Dendritic cell treated with granulocyte-macrophage colony-stimulating factor and Interleukin-4, amounts not matched to agents 40 ng/mL and 50 ng/mL, for 4 days (primary cell): ENCODE results near the gene MTHFD1.
A peak's percentile ranks its signal among the peaks of the same experiment; 100 is the strongest.

Source experiments
- H3K27ac Mint-ChIP-seq: one replicate; pipeline ENCODE4 v1.8.0; 2022; ENCODE audit warnings: mild to moderate bottlenecking, mixed read lengths
- H3K27me3 Mint-ChIP-seq: one replicate; pipeline ENCODE4 v1.8.0; 2022; ENCODE audit warnings: mild to moderate bottlenecking, mixed read lengths
- H3K36me3 Mint-ChIP-seq: one replicate; pipeline ENCODE4 v1.8.0; 2022; ENCODE audit warnings: low read depth, mixed read lengths
- H3K4me1 Mint-ChIP-seq: one replicate; pipeline ENCODE4 v1.8.0; 2022; ENCODE audit warnings: low read depth, mixed read lengths
- H3K4me3 Mint-ChIP-seq: one replicate; pipeline ENCODE4 v1.8.0; 2022; ENCODE audit warnings: mild to moderate bottlenecking, moderate library complexity, mixed read lengths
- H3K9me3 Mint-ChIP-seq: one replicate; pipeline ENCODE4 v1.8.0; 2022; ENCODE audit warnings: mixed read lengths
- intact Hi-C: fragments of 100-400 bp; cut with micrococcal nuclease; formaldehyde crosslinking; loops from one replicate; pipeline ENCODE4 v1.15.0; 2022

MTHFD1 gene

GRCh38 chr14:64417055-64417770 lies 29.1 kb downstream of the MTHFD1 start:
- H3K27ac Mint-ChIP-seq: peak overlapping the region; percentile 84
- peaks cover 21% of the 10 kb centered on the region for H3K4me1 Mint-ChIP-seq
- H3K4me3 Mint-ChIP-seq: no peak overlapping the region
- H3K9me3 Mint-ChIP-seq: no peaks in the 10 kb centered on the region
- H3K27me3 Mint-ChIP-seq: no peaks in the 10 kb centered on the region
- intact Hi-C loops: no loop called here
- peaks cover 90% of the 10 kb centered on the region for H3K36me3 Mint-ChIP-seq

DNA sequence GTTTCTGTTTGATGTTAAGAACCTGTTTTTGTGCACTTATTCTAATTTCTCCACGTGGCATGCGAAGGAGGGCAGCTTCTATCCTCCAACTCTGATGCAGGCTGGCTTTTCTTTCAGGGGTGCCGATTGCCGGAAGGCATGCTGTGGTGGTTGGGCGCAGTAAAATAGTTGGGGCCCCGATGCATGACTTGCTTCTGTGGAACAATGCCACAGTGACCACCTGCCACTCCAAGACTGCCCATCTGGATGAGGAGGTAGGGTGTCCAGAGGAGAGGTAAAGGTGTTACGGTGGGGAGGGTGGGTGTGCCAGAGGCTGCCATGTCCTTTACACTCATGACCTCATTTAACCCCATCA lies 29.6 kb downstream of the MTHFD1 start:
- H3K9me3 Mint-ChIP-seq: no peaks in the 10 kb centered on the region
- H3K27me3 Mint-ChIP-seq: no peaks in the 10 kb centered on the region
- H3K36me3 Mint-ChIP-seq: peaks cover 90% of the 10 kb centered on the region
- intact Hi-C loops: no loop called here
- H3K4me3 Mint-ChIP-seq: no peak overlapping the region
- H3K4me1 Mint-ChIP-seq: peaks cover 21% of the 10 kb centered on the region
- peak overlapping the region; percentile 84 for H3K27ac Mint-ChIP-seq

DNA sequence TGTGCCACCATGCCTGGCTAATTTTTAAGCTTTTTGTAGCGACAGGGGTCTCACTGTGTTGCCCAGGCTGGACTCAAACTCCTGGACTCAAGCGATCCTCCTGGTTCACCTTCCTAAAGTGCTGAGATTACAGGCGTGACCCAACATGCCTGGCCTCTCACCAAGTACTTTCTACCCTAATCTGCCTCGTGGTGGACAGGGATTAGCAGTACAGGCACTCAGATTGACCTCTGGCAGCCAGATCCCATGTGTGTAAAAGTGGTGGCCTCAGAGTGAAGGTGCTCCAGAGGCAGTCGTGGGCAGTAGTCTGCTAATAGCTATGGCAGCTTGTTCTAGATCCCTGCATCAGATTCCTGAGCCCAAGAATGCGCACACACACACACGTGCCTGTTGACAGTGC lies 30.9 kb downstream of the MTHFD1 start:
- H3K27me3 Mint-ChIP-seq: no peaks in the 10 kb centered on the region
- H3K4me3 Mint-ChIP-seq: no peak overlapping the region
- H3K9me3 Mint-ChIP-seq: no peaks in the 10 kb centered on the region
- H3K27ac Mint-ChIP-seq: no peak overlapping the region
- peaks cover 21% of the 10 kb centered on the region for H3K4me1 Mint-ChIP-seq
- intact Hi-C loops: no loop called here
- H3K36me3 Mint-ChIP-seq: peaks cover 92% of the 10 kb centered on the region

GRCh38 chr14:64421166-64421565 lies 33.0 kb downstream of the MTHFD1 start:
- intact Hi-C loops: no loop called here
- Mint-ChIP-seq H3K9me3 (no peaks in the 10 kb centered on the region), H3K27me3 (no peaks in the 10 kb centered on the region), H3K36me3 (peaks cover 92% of the 10 kb centered on the region), H3K4me1 (peaks cover 16% of the 10 kb centered on the region), H3K27ac (no peak overlapping the region), H3K4me3 (no peak overlapping the region)

GRCh38 chr14:64422005-64422404 lies 33.9 kb downstream of the MTHFD1 start:
- intact Hi-C loops: no loop called here
- Mint-ChIP-seq H3K36me3 (peaks cover 98% of the 10 kb centered on the region), H3K4me3 (no peak overlapping the region), H3K27me3 (no peaks in the 10 kb centered on the region), H3K27ac (no peak overlapping the region), H3K4me1 (peaks cover 12% of the 10 kb centered on the region), H3K9me3 (no peaks in the 10 kb centered on the region)

DNA sequence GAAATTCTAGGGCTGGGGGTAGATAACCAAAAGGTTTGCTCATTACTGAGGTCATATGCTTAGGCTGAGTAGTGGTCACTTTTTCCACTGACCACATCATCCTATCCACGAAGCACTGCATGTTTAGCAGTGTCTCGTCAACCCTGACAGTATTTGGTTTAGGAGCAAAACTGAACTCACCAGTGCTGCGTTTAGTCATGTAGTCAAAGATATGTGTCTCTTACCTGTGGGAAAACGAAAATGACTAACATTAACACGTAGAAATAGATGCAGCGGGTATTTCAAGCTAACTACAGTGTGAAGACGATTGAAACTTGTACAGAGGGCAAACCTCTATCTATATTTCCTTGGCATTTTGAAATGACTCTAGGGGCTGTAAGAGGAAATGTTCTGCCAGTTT lies 34.6 kb downstream of the MTHFD1 start:
- peaks cover 100% of the 10 kb centered on the region for H3K36me3 Mint-ChIP-seq
- H3K27ac Mint-ChIP-seq: no peak overlapping the region
- no peak overlapping the region for H3K4me3 Mint-ChIP-seq
- intact Hi-C loops: no loop called here
- peaks cover 4% of the 10 kb centered on the region for H3K4me1 Mint-ChIP-seq
- no peaks in the 10 kb centered on the region for H3K9me3 Mint-ChIP-seq
- no peaks in the 10 kb centered on the region for H3K27me3 Mint-ChIP-seq

- Mint-ChIP-seq H3K27ac (no peak overlapping the region), H3K9me3 (no peaks in the 10 kb centered on the region), H3K4me3 (no peak overlapping the region), H3K4me1 (no peaks in the 10 kb centered on the region), H3K36me3 (peaks cover 100% of the 10 kb centered on the region), H3K27me3 (no peaks in the 10 kb centered on the region)
- intact Hi-C loops: no loop called here
These were observed 35.8 kb downstream of the MTHFD1 start for GRCh38 chr14:64423987-64424386.

DNA sequence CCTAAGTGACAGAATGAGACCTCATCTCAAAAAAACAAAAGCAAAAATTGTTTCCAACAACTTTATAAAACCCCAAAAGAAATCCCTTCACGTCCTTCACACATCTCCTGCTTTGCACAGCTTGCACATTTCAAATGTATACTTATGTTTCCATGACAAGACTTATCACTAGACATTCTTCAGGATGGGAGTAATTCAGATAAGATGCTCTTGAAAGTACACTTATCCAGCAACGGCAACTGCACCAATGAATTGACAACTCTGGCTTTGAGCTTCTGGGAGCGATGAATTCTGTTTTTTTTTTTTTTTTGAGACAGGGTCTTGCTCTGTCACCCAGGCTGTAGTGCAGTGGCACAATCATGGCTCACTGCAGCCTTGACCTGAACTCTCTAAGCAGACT lies 46.4 kb downstream of the MTHFD1 start:
- H3K4me3 Mint-ChIP-seq: no peak overlapping the region
- peaks cover 94% of the 10 kb centered on the region for H3K36me3 Mint-ChIP-seq
- no peak overlapping the region for H3K27ac Mint-ChIP-seq
- H3K9me3 Mint-ChIP-seq: no peaks in the 10 kb centered on the region
- H3K4me1 Mint-ChIP-seq: no peaks in the 10 kb centered on the region
- no peaks in the 10 kb centered on the region for H3K27me3 Mint-ChIP-seq
- intact Hi-C loops: no loop called here

DNA sequence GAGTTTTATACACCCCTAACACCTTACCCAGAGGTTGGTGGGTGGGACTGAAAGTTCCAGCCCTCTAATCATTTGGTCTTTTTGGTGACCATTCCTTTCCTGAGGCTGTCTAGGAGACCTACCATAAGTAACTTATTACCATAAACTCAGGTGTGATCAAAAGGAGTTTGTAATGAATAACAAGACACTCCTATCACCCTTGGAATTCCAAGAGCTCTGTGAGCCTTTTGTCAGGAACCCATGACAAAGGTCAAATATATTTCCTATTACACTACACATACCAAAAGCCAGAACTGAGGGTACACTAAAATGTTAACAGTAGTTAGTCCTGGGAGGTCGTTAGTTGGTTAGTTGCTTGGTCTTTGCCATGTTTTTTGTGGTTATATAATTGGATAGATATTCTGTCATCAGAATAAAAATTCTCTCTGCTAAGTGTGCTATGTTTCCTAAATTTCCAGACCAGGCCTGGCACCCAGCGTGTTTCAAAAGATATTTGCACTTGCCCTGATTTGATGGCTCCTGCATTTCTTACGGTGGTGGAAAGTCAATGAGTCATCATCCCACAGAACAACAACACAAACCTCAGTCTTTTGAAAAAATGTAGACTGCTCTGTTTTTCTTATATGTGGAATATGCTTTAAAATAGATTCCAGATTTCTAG lies 50.2 kb downstream of the MTHFD1 start:
- peaks cover 97% of the 10 kb centered on the region for H3K36me3 Mint-ChIP-seq

GRCh38 chr14:64439141-64439540 lies 51.0 kb downstream of the MTHFD1 start:
- intact Hi-C loops: no loop called here
- Mint-ChIP-seq H3K9me3 (no peaks in the 10 kb centered on the region), H3K4me1 (peaks cover 8% of the 10 kb centered on the region), H3K27ac (no peak overlapping the region), H3K4me3 (no peak overlapping the region), H3K27me3 (no peaks in the 10 kb centered on the region), H3K36me3 (peaks cover 97% of the 10 kb centered on the region)

More for the DNA sequence above, 50.2 kb downstream of the MTHFD1 start:
- Mint-ChIP-seq H3K4me1 (peaks cover under 1% of the 10 kb centered on the region), H3K27me3 (no peaks in the 10 kb centered on the region), H3K9me3 (no peaks in the 10 kb centered on the region), H3K27ac (no peak overlapping the region), H3K4me3 (no peak overlapping the region)
- intact Hi-C loops: no loop called here

DNA sequence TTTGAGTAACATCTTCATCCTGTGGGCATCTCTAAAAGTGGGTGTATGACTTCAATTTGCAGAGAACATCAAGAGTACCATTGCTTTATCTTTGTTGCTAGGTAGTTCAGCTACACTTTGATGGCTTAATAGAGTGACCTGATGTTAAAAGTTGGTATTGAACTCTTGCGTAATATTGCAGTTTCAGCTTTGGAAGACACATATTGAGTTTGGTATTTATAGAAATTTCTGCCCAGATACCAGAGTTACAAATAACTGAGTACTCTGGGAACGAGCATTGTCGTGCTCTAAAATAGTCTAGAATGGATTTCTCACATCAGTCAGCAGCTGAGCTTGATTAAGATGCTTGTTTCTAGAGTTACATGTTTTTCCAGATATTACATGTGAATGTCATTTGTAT lies 52.3 kb downstream of the MTHFD1 start:
- H3K4me3 Mint-ChIP-seq: no peak overlapping the region
- H3K36me3 Mint-ChIP-seq: peaks cover 92% of the 10 kb centered on the region
- no peak overlapping the region for H3K27ac Mint-ChIP-seq
- no peaks in the 10 kb centered on the region for H3K27me3 Mint-ChIP-seq
- H3K9me3 Mint-ChIP-seq: no peaks in the 10 kb centered on the region
- peaks cover 16% of the 10 kb centered on the region for H3K4me1 Mint-ChIP-seq
- intact Hi-C loops: no loop called here

DNA sequence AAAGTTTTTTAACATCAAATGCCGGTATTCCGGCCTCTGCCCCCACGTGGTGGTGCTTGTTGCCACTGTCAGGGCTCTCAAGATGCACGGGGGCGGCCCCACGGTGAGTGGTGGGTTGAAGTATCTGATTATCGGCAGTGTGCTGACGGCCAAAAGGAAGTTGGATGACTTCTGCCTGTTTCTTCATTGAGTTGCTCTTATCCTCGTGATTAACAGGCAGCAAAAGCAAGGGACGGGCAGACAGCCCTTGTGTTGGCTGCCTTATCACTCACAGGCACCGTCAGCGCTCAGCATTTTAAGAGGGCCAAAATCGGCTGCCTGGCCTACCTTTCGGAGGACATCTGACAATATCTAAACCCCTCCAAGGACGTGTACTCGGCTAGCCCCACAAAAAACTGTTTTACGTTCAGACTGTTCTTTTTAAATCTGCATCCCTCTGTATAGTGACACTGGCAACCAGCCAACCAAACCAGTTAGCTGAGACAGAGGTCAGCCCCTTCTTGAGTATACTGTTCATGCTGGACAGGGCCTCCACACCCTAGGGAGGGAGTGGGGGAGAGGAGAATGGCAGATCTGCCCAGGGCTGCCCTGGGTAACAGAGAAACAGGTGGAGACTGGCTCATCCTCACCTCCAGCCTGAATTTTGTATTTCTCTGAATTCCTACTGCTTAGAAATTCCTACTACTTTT lies 54.3 kb downstream of the MTHFD1 start:
- Mint-ChIP-seq H3K27ac (no peak overlapping the region), H3K4me1 (peaks cover 16% of the 10 kb centered on the region), H3K36me3 (peaks cover 73% of the 10 kb centered on the region), H3K9me3 (no peaks in the 10 kb centered on the region), H3K4me3 (no peak overlapping the region), H3K27me3 (no peaks in the 10 kb centered on the region)
- intact Hi-C loops: no loop called here

DNA sequence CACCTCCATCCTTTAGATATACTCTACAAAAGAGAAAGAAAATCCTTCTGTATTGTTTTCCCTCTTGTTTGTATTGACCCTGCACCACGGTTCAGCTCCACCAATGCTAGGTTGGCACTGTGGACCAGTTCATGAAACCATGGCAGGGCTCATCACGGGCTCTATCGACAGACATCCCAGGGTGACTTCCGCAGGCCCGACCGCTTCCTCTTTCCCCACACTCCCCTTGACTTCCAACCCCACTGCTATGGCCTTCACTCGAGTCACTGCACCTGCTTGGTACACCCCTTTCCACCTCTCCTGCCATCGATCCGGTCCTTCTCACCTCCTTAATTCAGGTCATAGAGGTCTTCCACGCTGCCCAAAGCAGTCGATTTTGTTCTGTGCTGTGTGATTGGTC lies 56.0 kb downstream of the MTHFD1 start:
- Mint-ChIP-seq H3K36me3 (peaks cover 69% of the 10 kb centered on the region), H3K9me3 (no peaks in the 10 kb centered on the region), H3K4me3 (no peak overlapping the region), H3K27ac (peak overlapping the region; percentile 6), H3K4me1 (peaks cover 25% of the 10 kb centered on the region), H3K27me3 (no peaks in the 10 kb centered on the region)
- intact Hi-C loops: no loop called here

DNA sequence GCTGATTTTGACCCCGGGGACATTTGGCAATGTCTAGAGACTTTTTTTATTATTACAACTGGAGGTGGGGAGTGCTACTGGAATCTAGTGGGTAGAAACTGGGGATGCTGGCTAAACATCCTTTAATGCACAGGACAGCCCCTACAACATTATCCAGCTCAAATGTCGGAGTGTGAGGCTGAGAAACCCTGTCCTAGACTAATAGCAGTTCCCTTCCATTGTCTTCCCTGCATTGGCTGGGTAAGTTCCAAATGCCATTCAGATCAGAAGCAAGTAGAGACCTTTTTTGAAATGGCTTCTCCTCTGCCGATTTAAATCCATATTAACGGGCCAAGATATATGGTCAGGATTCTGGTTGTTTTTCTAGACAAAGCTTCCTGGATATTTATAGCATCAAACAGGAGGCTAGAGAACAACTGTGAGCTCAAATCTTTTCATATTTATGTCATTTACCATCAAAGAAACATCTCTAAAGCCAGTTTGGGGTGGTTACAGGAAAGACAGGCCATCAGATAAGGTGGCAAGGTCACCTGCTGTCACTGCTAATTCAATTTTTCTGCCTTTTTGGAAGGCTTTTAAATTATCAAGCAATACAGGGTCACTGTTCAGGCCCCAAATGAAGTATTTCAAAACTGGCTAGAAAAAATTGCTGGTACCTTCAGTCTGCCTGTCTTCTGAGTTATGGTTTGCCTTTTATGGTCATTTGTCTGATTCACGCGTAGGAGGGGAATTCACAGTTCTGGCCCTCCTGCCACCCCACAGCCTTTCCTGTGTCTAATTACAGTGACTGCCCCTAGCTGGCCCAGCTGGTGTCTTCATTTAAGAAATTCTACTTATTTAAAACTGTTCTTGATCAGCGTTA lies 57.1 kb downstream of the MTHFD1 start:
- H3K27ac Mint-ChIP-seq: peak overlapping the region; percentile 6
- peaks cover 69% of the 10 kb centered on the region for H3K36me3 Mint-ChIP-seq
- H3K4me3 Mint-ChIP-seq: no peak overlapping the region

More for the DNA sequence above, 57.1 kb downstream of the MTHFD1 start:
- intact Hi-C loops: no loop called here
- peaks cover 25% of the 10 kb centered on the region for H3K4me1 Mint-ChIP-seq
- H3K27me3 Mint-ChIP-seq: no peaks in the 10 kb centered on the region
- no peaks in the 10 kb centered on the region for H3K9me3 Mint-ChIP-seq
